Activated CD4-positive, alpha-beta T cell treated with anti-CD3 and anti-CD28 coated beads, Interleukin-2, amount 10 ng/mL, durations not matched to agents 7 days and 5 days (primary cell): Measurements from ENCODE around the gene EMCN. TPM values are rescaled to one million over a fixed set of nuclear protein-coding genes. Genes with fewer than 3 reads are reported as not detected.

ENCODE experiments used
- CTCF ChIA-PET: fragments of 350-600 bp; sonication (Branson Sonifier 250); formaldehyde crosslinking; loops from one replicate; lab custom pipeline; 2021; ENCODE audit warnings: antibody characterized with exemption; lab: Charles Lee
- POLR2A ChIA-PET: fragments of 350-600 bp; sonication (Branson Sonifier 250); formaldehyde crosslinking; loops from one replicate; lab custom pipeline; 2021; ENCODE audit warnings: antibody characterized with exemption; lab: Charles Lee
- DNase-seq: peaks from one replicate; pipeline ENCODE4 v3.0.0-alpha.2; 2020
- H3K27ac Mint-ChIP-seq: one replicate; pipeline ENCODE4 v1.8.0; 2021; ENCODE audit warnings: mild to moderate bottlenecking, moderate library complexity, mixed read lengths
- H3K27me3 Mint-ChIP-seq: one replicate; pipeline ENCODE4 v1.8.0; 2021; ENCODE audit warnings: mixed read lengths
- H3K36me3 Mint-ChIP-seq: one replicate; pipeline ENCODE4 v1.8.0; 2021; ENCODE audit warnings: low read depth, mixed read lengths
- H3K4me1 Mint-ChIP-seq: one replicate; pipeline ENCODE4 v1.8.0; 2021; ENCODE audit warnings: mixed read lengths
- H3K4me3 Mint-ChIP-seq: one replicate; pipeline ENCODE4 v1.8.0; 2021; ENCODE audit warnings: mild to moderate bottlenecking, moderate library complexity, mixed read lengths
- H3K9me3 Mint-ChIP-seq: one replicate; pipeline ENCODE4 v1.8.0; 2021; ENCODE audit warnings: mixed read lengths
- total RNA-seq, 2 experiments: library from RNA; stranded (reverse); gene quantifications; one replicate each; pipeline ENCODE4 v1.2.3, GENCODE V29; 2021

The EMCN gene
- total RNA-seq, 2 experiments from 2014 or later: not detected

DNA sequence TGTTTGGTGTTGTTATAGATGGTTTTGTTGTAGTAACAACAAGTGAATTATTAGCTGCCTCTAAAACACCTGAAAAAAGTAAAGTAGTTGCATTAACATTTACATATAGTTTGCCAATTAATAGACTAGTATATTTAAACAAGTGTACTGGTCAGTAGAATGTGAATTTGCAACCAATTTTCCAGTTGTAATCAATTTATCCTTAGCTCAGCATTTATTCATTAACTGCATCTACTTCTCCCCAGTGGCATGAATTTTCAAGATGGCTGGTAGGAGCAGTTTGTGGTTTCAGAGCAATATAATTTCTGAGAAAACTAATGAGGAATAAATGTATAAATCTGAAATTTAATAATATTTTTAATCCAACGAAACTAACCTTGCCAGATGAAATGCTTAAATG lies 37.9 kb downstream of the EMCN start:
- POLR2A ChIA-PET: no interaction called here
- Mint-ChIP-seq H3K27me3 (peaks cover 2% of the 10 kb centered on the region), H3K4me3 (no peak overlapping the region), H3K9me3 (no peaks in the 10 kb centered on the region), H3K36me3 (no peaks in the 10 kb centered on the region), H3K4me1 (no peaks in the 10 kb centered on the region), H3K27ac (no peak overlapping the region)
- no peak for DNase-seq
- CTCF ChIA-PET: no interaction called here

DNA sequence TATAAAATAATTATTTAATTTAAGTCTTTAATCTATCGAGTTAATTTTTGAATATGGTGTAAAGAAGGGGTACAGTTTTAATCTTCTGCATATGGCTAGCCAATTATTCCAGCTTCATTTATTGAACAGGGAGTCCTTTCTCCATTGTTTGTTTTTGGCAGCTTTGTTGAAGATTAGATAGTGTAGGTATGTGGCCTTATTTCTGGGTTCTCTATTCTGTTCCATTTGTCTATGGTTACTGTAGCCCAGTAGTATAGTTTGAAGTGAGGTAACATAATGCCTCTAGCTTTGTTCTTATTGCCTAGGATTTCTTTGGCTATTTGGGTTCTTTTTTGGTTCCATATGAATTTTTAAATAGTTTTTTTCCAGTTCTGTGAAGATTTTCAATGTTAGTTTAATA lies 48.3 kb downstream of the EMCN start:
- CTCF ChIA-PET: no interaction called here
- Mint-ChIP-seq H3K27me3 (peaks cover under 1% of the 10 kb centered on the region), H3K27ac (no peak overlapping the region), H3K4me1 (no peaks in the 10 kb centered on the region), H3K9me3 (peaks cover under 1% of the 10 kb centered on the region), H3K36me3 (no peaks in the 10 kb centered on the region), H3K4me3 (no peak overlapping the region)
- POLR2A ChIA-PET: no interaction called here
- DNase-seq: no peak

DNA sequence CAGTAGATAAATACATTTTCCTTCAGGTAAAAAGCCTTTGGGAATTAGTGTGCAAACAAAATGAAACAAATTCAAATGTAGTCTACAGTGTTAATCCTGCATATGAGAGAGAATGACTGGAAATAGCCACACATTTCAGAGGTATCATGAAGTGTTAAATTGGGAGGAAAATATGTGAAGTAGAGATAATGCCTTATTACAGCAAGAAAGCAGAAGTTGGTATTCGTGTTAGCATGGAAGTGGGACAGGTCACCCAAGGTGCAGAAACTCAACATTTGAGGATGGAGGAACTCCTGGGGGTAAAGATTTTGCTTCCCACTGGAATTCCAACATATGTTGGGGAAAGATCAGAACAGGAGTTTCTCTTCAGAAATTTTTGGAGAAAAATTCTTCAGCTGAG lies 51.3 kb downstream of the EMCN start:
- Mint-ChIP-seq H3K4me3 (no peak overlapping the region), H3K27ac (no peak overlapping the region), H3K36me3 (no peaks in the 10 kb centered on the region), H3K4me1 (no peaks in the 10 kb centered on the region), H3K9me3 (no peaks in the 10 kb centered on the region), H3K27me3 (no peaks in the 10 kb centered on the region)
- no peak for DNase-seq
- CTCF ChIA-PET: no interaction called here
- POLR2A ChIA-PET: no interaction called here

DNA sequence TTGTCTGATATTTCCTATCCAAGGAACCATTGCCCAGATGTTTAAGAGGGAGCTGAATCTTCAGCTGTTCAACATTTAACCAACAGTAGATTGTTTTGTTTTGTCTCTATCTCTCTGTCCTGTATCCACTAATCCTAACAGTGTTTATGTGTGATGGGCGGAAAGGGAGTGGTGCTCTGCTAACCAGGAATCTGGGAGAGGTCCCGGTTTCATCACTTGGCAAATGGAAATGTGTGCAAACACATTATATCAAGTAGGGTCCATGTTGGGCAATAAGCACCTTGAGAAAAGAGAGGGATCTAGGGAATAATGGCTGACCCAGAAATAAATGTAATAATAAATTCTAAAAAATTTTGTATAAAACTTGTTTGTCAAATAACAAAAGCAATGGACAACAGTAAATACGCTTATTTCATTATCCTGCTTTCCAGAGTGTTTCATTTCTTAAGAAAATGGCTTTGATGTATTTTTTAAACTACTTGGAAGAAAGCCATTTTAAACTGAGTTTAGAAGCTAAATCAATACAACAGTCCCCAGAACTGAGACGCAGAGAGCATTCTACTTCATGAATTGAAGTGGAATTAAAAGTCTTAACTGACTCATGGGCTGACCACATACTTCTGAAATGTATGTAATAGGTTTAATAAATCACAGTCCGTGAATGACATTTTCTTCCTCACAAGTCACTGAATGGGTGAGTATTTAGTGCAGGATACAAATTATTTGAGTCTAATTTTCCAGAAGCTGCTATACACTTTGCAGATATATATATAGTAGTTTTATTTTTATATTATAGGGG lies 55.8 kb downstream of the EMCN start:
- Mint-ChIP-seq H3K27me3 (no peaks in the 10 kb centered on the region), H3K4me1 (peaks cover 13% of the 10 kb centered on the region), H3K36me3 (peaks cover 1% of the 10 kb centered on the region), H3K27ac (no peak overlapping the region), H3K4me3 (no peak overlapping the region), H3K9me3 (peaks cover 5% of the 10 kb centered on the region)
- DNase-seq: no peak
- CTCF ChIA-PET: no interaction called here
- POLR2A ChIA-PET: no interaction called here

DNA sequence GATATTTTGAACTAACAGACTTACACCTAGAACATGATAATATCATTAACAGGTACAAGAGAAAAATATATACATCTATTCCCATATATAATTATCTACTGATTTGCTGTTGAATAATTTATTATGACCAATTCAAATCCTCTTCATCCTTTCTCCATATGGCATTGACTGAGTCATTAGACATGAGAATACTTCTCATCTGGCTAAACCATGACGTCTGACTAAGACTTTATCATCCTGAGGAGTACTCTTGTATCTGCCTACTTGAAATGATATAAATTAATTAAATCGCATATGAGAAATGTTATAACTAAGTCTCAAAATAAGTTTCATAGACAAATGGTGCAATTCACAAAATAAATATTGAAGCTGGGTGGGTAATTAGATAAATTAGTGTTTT lies 67.4 kb downstream of the EMCN start:
- Mint-ChIP-seq H3K36me3 (no peaks in the 10 kb centered on the region), H3K9me3 (no peaks in the 10 kb centered on the region), H3K4me3 (no peak overlapping the region), H3K27me3 (peaks cover 3% of the 10 kb centered on the region), H3K27ac (no peak overlapping the region), H3K4me1 (no peaks in the 10 kb centered on the region)
- ChIA-PET POLR2A (no interaction called here), CTCF (no interaction called here)
- DNase-seq: no peak

DNA sequence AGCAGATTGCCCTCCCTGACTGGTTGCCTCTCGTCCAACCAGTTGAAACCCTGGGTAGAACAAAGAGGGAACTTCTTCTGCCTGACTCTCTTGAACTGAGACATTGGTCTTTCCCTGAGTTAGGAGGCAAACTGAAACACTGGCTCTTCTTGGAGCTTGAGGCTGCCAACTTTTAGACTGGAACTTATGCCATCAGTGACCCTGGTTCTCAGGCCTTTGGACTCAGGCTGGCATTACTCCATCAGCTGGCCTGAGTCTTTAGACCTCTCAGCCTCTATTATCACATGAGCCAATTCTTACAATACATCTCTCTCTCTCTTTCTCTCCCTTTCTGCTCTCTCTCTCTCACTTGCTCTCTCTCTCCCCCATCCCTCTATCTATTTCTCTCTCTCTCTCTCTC lies 86.4 kb downstream of the EMCN start:
- Mint-ChIP-seq H3K9me3 (no peaks in the 10 kb centered on the region), H3K4me1 (peaks cover 5% of the 10 kb centered on the region), H3K4me3 (no peak overlapping the region), H3K27ac (no peak overlapping the region), H3K36me3 (no peaks in the 10 kb centered on the region), H3K27me3 (no peaks in the 10 kb centered on the region)
- no peak for DNase-seq
- CTCF ChIA-PET: no interaction called here
- POLR2A ChIA-PET: no interaction called here

DNA sequence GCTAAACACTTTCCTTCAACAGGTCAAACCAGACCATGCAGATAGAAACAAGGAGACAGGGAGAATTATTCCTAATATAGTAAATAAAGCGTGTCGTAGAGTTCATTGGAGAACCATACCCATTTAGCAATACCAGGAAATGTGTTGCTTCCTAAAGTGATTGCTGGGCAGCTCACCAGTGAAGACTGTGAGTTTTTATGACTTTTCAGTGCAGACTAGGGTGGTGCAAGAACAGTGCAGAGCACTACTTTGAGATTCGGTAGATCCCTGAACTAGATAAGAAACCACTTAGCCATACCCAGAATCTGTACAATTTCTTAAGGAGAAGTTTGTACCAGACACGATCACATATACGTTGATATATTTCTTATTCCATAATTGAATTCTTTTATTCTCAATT lies 87.4 kb downstream of the EMCN start:
- H3K27me3 Mint-ChIP-seq: no peaks in the 10 kb centered on the region
- no peak for DNase-seq
- peaks cover 5% of the 10 kb centered on the region for H3K4me1 Mint-ChIP-seq
- H3K27ac Mint-ChIP-seq: no peak overlapping the region
- no peaks in the 10 kb centered on the region for H3K9me3 Mint-ChIP-seq
- ChIA-PET POLR2A (no interaction called here), CTCF (no interaction called here)
- no peaks in the 10 kb centered on the region for H3K36me3 Mint-ChIP-seq
- no peak overlapping the region for H3K4me3 Mint-ChIP-seq

DNA sequence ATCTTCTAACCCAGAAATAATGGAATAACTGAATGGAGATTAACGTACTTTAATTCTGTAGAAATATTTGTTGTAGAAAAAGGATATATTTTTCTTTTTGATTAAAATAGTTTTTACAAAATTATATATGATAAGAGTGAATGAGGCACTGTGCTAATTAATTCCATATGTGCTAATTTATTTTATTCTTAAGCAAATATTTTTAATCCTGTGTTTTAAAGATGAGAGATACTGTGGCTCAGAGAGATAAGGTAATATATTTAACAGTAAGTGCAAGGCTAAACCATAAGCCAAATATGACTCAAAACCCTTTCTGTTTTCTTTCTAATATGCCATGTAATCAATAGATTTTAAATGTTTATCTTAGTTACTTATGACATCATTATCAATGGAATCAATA lies 88.2 kb downstream of the EMCN start:
- CTCF ChIA-PET: no interaction called here
- POLR2A ChIA-PET: no interaction called here
- H3K4me1 Mint-ChIP-seq: peaks cover 5% of the 10 kb centered on the region
- H3K4me3 Mint-ChIP-seq: no peak overlapping the region
- no peaks in the 10 kb centered on the region for H3K27me3 Mint-ChIP-seq
- no peak overlapping the region for H3K27ac Mint-ChIP-seq
- H3K9me3 Mint-ChIP-seq: no peaks in the 10 kb centered on the region
- DNase-seq: no peak
- no peaks in the 10 kb centered on the region for H3K36me3 Mint-ChIP-seq

DNA sequence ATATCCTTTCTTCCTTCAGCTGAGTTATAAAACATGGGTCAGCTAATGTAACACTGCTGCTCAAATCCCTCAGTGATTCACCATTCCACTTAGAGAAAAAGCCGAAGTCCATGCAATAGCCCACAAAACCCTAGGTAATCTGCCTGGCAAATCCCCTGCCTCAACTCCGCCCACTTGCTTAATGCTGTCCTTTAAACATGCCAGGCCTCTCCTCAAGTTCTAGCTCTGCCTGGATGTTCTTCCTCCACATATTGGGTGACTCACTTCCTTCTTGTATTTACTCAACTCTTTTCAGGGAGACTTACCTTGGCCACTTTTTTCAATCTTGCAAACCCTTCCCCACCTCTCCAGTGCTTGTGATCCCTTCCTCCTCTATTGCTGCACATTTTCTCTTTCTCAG lies 89.8 kb downstream of the EMCN start:
- H3K27ac Mint-ChIP-seq: no peak overlapping the region
- CTCF ChIA-PET: no interaction called here
- POLR2A ChIA-PET: no interaction called here

DNA sequence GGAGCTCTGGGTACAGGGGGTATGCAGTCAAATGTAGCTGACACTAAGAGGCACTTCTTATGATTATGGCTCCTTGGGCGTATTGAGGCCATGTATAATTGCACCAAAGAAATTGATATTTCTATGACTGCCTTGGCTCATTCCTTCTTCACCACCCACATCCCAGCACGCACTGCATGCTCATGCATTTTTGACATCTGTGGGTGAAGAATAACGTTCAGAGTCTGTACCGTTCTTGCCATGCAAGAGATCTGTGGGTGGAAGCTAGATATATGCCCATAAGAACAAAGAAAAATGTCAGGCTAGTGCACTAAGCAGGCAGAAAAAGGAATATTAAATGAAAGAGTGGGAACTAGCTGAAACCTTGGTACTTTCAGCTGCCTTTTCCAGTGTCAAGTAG lies 93.4 kb downstream of the EMCN start:
- Mint-ChIP-seq H3K27me3 (no peaks in the 10 kb centered on the region), H3K9me3 (no peaks in the 10 kb centered on the region), H3K36me3 (no peaks in the 10 kb centered on the region), H3K4me3 (no peak overlapping the region), H3K4me1 (no peaks in the 10 kb centered on the region), H3K27ac (no peak overlapping the region)
- ChIA-PET CTCF (interaction anchor here (0.5 kb wide), 1 partner anchor 1341 kb away, joined by 3 read pairs; no protein-coding TSS in a partner anchor), POLR2A (no interaction called here)
- no peak for DNase-seq

More for the DNA sequence above, 89.8 kb downstream of the EMCN start:
- no peaks in the 10 kb centered on the region for H3K9me3 Mint-ChIP-seq
- H3K36me3 Mint-ChIP-seq: no peaks in the 10 kb centered on the region
- no peak for DNase-seq
- peaks cover 5% of the 10 kb centered on the region for H3K4me1 Mint-ChIP-seq
- no peak overlapping the region for H3K4me3 Mint-ChIP-seq
- no peaks in the 10 kb centered on the region for H3K27me3 Mint-ChIP-seq

DNA sequence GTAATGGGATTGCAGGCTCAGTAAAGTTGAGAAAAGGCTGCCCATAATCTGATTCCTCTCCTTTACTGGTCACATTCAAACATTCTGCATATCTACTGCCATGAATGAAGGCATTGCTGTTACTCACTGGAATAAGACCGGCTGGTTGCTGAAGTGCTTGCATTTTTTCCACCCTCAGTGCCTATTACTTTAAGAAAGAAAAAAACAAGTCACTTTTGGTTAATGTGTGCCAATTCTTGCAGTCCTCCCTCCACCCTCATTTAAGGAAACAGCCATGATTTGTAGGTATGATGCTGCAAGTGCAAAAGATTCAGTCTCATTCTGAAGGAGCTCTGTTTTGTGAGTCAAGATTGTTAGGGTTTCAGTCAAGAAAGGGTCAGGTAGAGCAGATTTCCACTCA lies 94.9 kb downstream of the EMCN start:
- POLR2A ChIA-PET: no interaction called here
- no peaks in the 10 kb centered on the region for H3K27me3 Mint-ChIP-seq
- H3K4me1 Mint-ChIP-seq: no peaks in the 10 kb centered on the region
- no peaks in the 10 kb centered on the region for H3K36me3 Mint-ChIP-seq
- H3K9me3 Mint-ChIP-seq: no peaks in the 10 kb centered on the region
- no peak overlapping the region for H3K27ac Mint-ChIP-seq
- no peak for DNase-seq
- H3K4me3 Mint-ChIP-seq: no peak overlapping the region
- CTCF ChIA-PET: no interaction called here

DNA sequence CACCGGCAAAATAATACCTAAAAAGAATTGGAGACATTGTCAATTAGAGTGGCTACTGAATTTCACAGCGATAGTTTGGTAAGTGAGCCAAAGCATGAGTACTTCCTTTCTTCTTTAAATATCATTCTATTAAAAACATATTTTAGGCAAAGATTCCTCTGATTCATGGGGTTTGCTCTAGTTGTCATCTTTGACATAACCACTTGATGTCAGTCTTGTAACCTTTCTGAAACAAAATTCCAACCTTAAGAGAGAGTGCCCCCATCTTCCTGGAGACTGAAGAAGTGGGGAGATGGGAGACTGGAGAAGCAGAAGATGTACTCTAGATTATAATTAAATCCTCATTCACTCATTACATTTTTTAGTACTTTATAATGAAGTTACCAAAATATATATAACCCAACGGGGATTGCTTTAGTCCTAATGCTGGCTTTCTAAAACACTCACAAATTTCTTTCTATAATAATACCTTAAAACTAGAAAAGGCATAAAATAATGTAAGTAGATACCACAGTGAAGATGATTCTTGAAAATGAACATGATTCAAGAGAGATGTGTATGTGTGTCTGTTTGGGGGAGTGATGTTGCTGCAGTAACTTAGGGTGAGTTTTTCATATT lies 96.4 kb downstream of the EMCN start:
- no peak overlapping the region for H3K4me3 Mint-ChIP-seq
- ChIA-PET POLR2A (no interaction called here), CTCF (no interaction called here)
- peaks cover 1% of the 10 kb centered on the region for H3K27me3 Mint-ChIP-seq
- no peaks in the 10 kb centered on the region for H3K4me1 Mint-ChIP-seq
- H3K36me3 Mint-ChIP-seq: no peaks in the 10 kb centered on the region
- DNase-seq: no peak
- no peak overlapping the region for H3K27ac Mint-ChIP-seq
- no peaks in the 10 kb centered on the region for H3K9me3 Mint-ChIP-seq

DNA sequence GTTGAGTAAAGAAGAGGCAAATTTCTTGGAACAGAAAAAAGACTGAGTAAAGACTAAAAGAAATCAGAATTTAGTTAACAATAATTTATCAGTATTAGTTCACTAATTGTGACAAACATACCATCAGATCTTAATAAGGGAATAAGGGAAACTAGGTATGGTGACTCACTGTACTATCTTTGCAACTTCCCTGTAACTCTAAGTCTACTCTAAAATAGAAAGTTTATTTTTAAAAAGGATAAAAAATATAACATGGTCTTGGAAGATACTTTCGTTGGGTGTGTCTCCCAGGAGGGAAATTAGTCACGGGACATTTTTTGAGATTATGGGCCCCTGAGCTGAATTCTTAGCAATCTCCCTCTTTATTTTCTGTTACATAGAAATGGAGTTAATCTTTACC lies 97.3 kb downstream of the EMCN start:
- no peak for DNase-seq
- Mint-ChIP-seq H3K9me3 (no peaks in the 10 kb centered on the region), H3K4me3 (no peak overlapping the region), H3K4me1 (no peaks in the 10 kb centered on the region), H3K36me3 (no peaks in the 10 kb centered on the region), H3K27ac (no peak overlapping the region), H3K27me3 (peaks cover 1% of the 10 kb centered on the region)
- ChIA-PET POLR2A (no interaction called here), CTCF (no interaction called here)

DNA sequence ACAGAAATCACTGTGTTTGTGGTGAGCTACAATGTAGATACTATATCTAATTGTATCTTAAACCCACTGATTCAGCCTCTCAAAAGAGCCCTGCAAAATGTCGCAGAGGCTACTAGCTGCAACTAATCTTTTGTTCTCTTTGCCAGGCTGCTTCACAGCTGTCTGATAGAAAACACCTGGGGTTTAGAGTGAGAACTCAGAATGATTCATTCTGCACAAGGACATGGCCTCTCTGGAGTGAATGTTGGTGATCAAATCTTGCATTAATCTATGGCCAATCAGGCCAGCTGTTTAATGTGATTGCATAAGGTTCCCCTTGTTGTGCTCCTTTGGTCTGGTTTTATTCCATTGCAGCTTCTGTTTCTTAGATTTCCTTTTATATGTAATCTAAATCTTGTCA lies 100.3 kb downstream of the EMCN start:
- no peak overlapping the region for H3K27ac Mint-ChIP-seq
- peaks cover 1% of the 10 kb centered on the region for H3K27me3 Mint-ChIP-seq
- ChIA-PET POLR2A (no interaction called here), CTCF (no interaction called here)
- H3K36me3 Mint-ChIP-seq: no peaks in the 10 kb centered on the region
- DNase-seq: no peak
- no peaks in the 10 kb centered on the region for H3K4me1 Mint-ChIP-seq
- H3K9me3 Mint-ChIP-seq: no peaks in the 10 kb centered on the region
- no peak overlapping the region for H3K4me3 Mint-ChIP-seq
